Measurements from ENCODE around the gene DCPS. TPM values are rescaled to one million over a fixed set of nuclear protein-coding genes. Genes with fewer than 3 reads are reported as not detected.

The DCPS gene
- polyA plus RNA-seq, 6 donors from 2014 or later, result 28.4 to 49.1 (median 39.5) TPM

Other genes starting within 250 kb of the DCPS start
- not detected for gene CDON, start 241.2 kb upstream of the DCPS start, polyA plus RNA-seq (ENCODE audit: low read depth in 6 of 6)
- 10 to 100 TPM; 15.5 to 21.1 (median 18.3) TPM for gene RPUSD4, start 92.4 kb upstream of the DCPS start, polyA plus RNA-seq (ENCODE audit: low read depth in 6 of 6)
- 10 to 100 TPM in 5 of 6 donors, 1 to 10 TPM in 1; 9.7 to 15.2 (median 11.8) TPM for gene FAM118B, start 92.3 kb upstream of the DCPS start, polyA plus RNA-seq (ENCODE audit: low read depth in 6 of 6)
- 100 to 1,000 TPM in 1 of 6 donors, 10 to 100 TPM in 5; 55.5 to 102 (median 80.5) TPM for gene SRPRA, start 35.2 kb upstream of the DCPS start, polyA plus RNA-seq (ENCODE audit: low read depth in 6 of 6)
- 10 to 100 TPM; 15.8 to 39.0 (median 19.8) TPM for gene FOXRED1, start 34.9 kb upstream of the DCPS start, polyA plus RNA-seq (ENCODE audit: low read depth in 6 of 6)
- 10 to 100 TPM in 3 of 6 donors, 1 to 10 TPM in 3; 4.9 to 11.2 (median 9.9) TPM for gene TIRAP, start 21.0 kb upstream of the DCPS start, polyA plus RNA-seq (ENCODE audit: low read depth in 6 of 6)
- 1 to 10 TPM in 2 of 6 donors, under 1 TPM in 1, not detected in 3; 0.32 to 1.3 (median 1.2) TPM for gene ST3GAL4, start 51.6 kb downstream of the DCPS start, polyA plus RNA-seq (ENCODE audit: low read depth in 6 of 6)